PC-9 (cell line): Measurements from ENCODE around the gene SLC10A7. TPM values are rescaled to one million over a fixed set of nuclear protein-coding genes. Genes with fewer than 3 reads are reported as not detected.

Experiments
- BruUV-seq: library from RNA; stranded (reverse); fragments of 400-500 nt; replicated peaks from 2 replicates; lab custom pipeline; 2021; lab: Mats Ljungman, UMichigan
- CTCF ChIA-PET: fragments of 300-600 bp; sonication (Branson Sonifier 250); formaldehyde crosslinking; loops from one replicate; lab custom pipeline; 2022; ENCODE audit warnings: antibody characterized with exemption; lab: Charles Lee
- POLR2A ChIA-PET: fragments of 300-600 bp; sonication (Branson Sonifier 250); formaldehyde crosslinking; loops from one replicate; lab custom pipeline; 2022; ENCODE audit warnings: antibody characterized with exemption; ENCODE audit not compliant: unreplicated experiment; lab: Charles Lee
- DNase-seq, 2 experiments: peaks; one replicate each; pipeline versions ENCODE4 v3.0.0 to v3.0.0-alpha.2; 2015 to 2022; ENCODE audit warnings: mixed read lengths in 1 of 2
- H2AFZ ChIP-seq: fragments of 200-600 bp; sonication (generic); 2 replicates; pipeline ENCODE4 v1.8.1; 2017; ENCODE audit warnings: antibody characterized with exemption
- H3F3A ChIP-seq: fragments of 200-600 bp; sonication (generic); 2 replicates; pipeline ENCODE4 v1.8.1; 2017; ENCODE audit warnings: antibody characterized with exemption, mild to moderate bottlenecking, low read depth; ENCODE audit not compliant: insufficient read depth
- H3K27ac ChIP-seq: fragments of 200-600 bp; sonication (generic); 2 replicates; pipeline ENCODE4 v1.6.1; 2016; ENCODE audit warnings: mixed run types
- H3K27me3 ChIP-seq: fragments of 200-600 bp; sonication (generic); 2 replicates; pipeline ENCODE4 v1.6.1; 2016; ENCODE audit warnings: low read depth, mixed run types; ENCODE audit not compliant: insufficient read depth
- H3K36me3 ChIP-seq: fragments of 200-600 bp; sonication (generic); 2 replicates; pipeline ENCODE4 v1.6.1; 2016; ENCODE audit warnings: low read depth, mixed run types
- H3K4me1 ChIP-seq: fragments of 200-600 bp; sonication (generic); replicated peaks from 2 replicates; pipeline ENCODE4 v1.6.1; 2016; ENCODE audit warnings: mixed run types; ENCODE audit not compliant: insufficient read depth
- H3K4me2 ChIP-seq: fragments of 200-600 bp; sonication (generic); 2 replicates; pipeline ENCODE4 v1.6.1; 2017; ENCODE audit warnings: mixed run types
- H3K4me3 ChIP-seq: fragments of 200-600 bp; sonication (generic); 2 replicates; pipeline ENCODE4 v1.6.1; 2016; ENCODE audit warnings: mixed run types
- H3K79me2 ChIP-seq: fragments of 200-600 bp; sonication (generic); 2 replicates; pipeline ENCODE4 v1.6.1; 2017; ENCODE audit warnings: low read depth, mixed run types
- H3K9me2 ChIP-seq: fragments of 200-600 bp; sonication (generic); 2 replicates; pipeline ENCODE4 v1.8.1; 2017; ENCODE audit warnings: mild to moderate bottlenecking; ENCODE audit not compliant: insufficient read depth
- H3K9me3 ChIP-seq: fragments of 200-600 bp; sonication (generic); 2 replicates; pipeline ENCODE4 v1.8.1; 2016; ENCODE audit warnings: low read depth; ENCODE audit not compliant: insufficient read depth
- H4K20me1 ChIP-seq: fragments of 200-600 bp; sonication (generic); 2 replicates; pipeline ENCODE4 v1.8.1; 2017; ENCODE audit not compliant: insufficient read depth
- CTCF ChIP-seq: fragments of 200-600 bp; sonication (generic); conservative IDR thresholded peaks from 2 replicates; pipeline ENCODE4 v1.6.1; 2017; ENCODE audit warnings: mixed run types, antibody characterized with exemption, mild to moderate bottlenecking, moderate library complexity
- EZH2 ChIP-seq: fragments of 200-600 bp; sonication (generic); IDR thresholded peaks from 2 replicates; pipeline ENCODE4 v1.8.0; 2017; ENCODE audit warnings: antibody characterized with exemption, low read depth
- intact Hi-C: fragments of 100-400 bp; cut with micrococcal nuclease; formaldehyde crosslinking; loops from one replicate; pipeline ENCODE4 v1.10.0; 2022; ENCODE audit not compliant: unreplicated experiment
- microRNA-seq: library from miRNA; unstranded; fragments of <30 nt; microRNA quantifications from one replicate; pipeline ENCODE4 v1.2.0, GENCODE V29; 2021; ENCODE audit warnings: borderline number of aligned reads, borderline replicate concordance
- total RNA-seq: library from RNA; stranded (reverse); gene quantifications from 2 replicates; pipeline ENCODE4 v1.2.3, GENCODE V29; 2021

Gene SLC10A7
- total RNA-seq, 1 experiment from 2014 or later, result 11.4 TPM

GRCh38 chr4:146210890-146211289, 310.9 kb downstream of the SLC10A7 start:
- DNase-seq, result no peak
- Histone ChIP-seq H3K79me2 (no peaks in the 10 kb centered on the region), H3K9me3 (no peaks in the 10 kb centered on the region), H3K27ac (no peak overlapping the region), H3K4me1 (no peaks in the 10 kb centered on the region), H2AFZ (no peak overlapping the region), H3K27me3 (no peaks in the 10 kb centered on the region), H4K20me1 (no peaks in the 10 kb centered on the region), H3K36me3 (no peaks in the 10 kb centered on the region), H3K4me3 (no peak overlapping the region), H3K4me2 (no peak overlapping the region), H3K9me2 (no peaks in the 10 kb centered on the region), H3F3A (no peaks in the 10 kb centered on the region)
- TF ChIP-seq CTCF, result no peak
- no peak for TF ChIP-seq EZH2
- intact Hi-C loops, result no loop called here
- POLR2A ChIA-PET, result no interaction called here
- no TSS peak for BruUV-seq
- CTCF ChIA-PET, result no interaction called here

- intact Hi-C loops, result no loop called here
- no TSS peak for BruUV-seq
- no peak overlapping the region for H3K4me2 ChIP-seq
- no peaks in the 10 kb centered on the region for H3K27me3 ChIP-seq
- H2AFZ ChIP-seq, result no peak overlapping the region
- ChIA-PET CTCF (no interaction called here), POLR2A (no interaction called here)
- H3K4me3 ChIP-seq, result no peak overlapping the region
- TF ChIP-seq CTCF (no peak), EZH2 (no peak)
- DNase-seq, result no peak
- no peaks in the 10 kb centered on the region for H3K4me1 ChIP-seq
- no peaks in the 10 kb centered on the region for H3K9me2 ChIP-seq
- no peaks in the 10 kb centered on the region for H4K20me1 ChIP-seq
- no peaks in the 10 kb centered on the region for H3K9me3 ChIP-seq
- H3F3A ChIP-seq, result no peaks in the 10 kb centered on the region
- H3K27ac ChIP-seq, result no peak overlapping the region
- H3K79me2 ChIP-seq, result no peaks in the 10 kb centered on the region
- no peaks in the 10 kb centered on the region for H3K36me3 ChIP-seq
Observed at GRCh38 chr4:146207410-146207809, 314.3 kb downstream of the SLC10A7 start.

Small RNA genes within 50 kb of the gene (microRNA-seq; reads per million reads assigned to microRNA genes)
- not detected for gene MIR7849

Other genes starting within 250 kb of the SLC10A7 start
- not detected in 2 replicates for gene POU4F2, start 117.0 kb upstream of the SLC10A7 start, total RNA-seq